GM23338 (cell line): ENCODE data around the gene AKAP8L.

Experiments
- CREB1 ChIP-seq: fragments of 250-450 bp; sonication (Bioruptor Pico); IDR thresholded peaks from 2 replicates; pipeline ENCODE4 v1.5.0; 2020; ENCODE audit warnings: low read depth, mild to moderate bottlenecking, moderate library complexity
- EZH2 ChIP-seq: fragments of 200-600 bp; sonication (generic); IDR thresholded peaks from one replicate; pipeline ENCODE4 v1.8.0; 2017; ENCODE audit warnings: antibody characterized with exemption, mild to moderate bottlenecking, low read depth; ENCODE audit not compliant: unreplicated experiment
- JUNB ChIP-seq: IDR thresholded peaks from one replicate; pipeline ENCODE4 v1.6.1; 2016; ENCODE audit warnings: antibody characterized with exemption; ENCODE audit not compliant: unreplicated experiment
- TF ChIP-seq, protein P1 (sequence below), 2 experiments: fragments of 200-600 bp in 1 of 2; sonication (generic) in 1 of 2; conservative IDR thresholded peaks; 2 replicates each; pipeline versions ENCODE4 v1.5.1 to v1.6.1; 2016 to 2017; ENCODE audit warnings: antibody characterized with exemption in 2 of 2, low read depth in 2 of 2, mild to moderate bottlenecking in 2 of 2, moderate library complexity in 1 of 2

DNA sequence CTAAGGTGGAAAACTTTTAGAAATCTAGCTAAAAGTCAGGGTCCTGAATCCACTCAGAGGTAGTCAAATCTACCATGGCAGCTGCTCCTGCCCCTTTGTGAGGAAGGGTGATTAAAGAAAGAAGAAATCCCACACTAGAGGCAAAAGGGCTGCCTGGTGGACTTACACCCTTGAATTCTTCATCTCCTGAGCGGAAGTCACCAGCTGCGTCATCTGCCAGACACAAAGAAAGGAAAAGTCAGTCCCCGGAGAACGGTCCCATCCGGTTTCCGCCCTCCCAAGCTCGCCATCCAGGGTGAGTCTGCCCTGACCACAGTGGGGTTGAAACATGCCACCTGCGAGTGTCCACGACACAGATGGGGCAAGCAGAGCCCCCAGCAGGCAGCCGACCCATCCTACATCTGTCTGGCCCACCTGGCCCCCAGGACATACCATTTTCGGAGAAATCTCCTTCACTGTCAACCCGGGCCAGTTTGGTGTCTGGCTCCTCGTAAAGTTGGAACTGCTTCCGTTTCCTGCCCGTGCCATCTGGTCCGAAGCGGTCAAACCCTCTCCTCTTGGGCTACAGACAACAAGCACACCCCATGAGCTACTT lies 46.9 kb downstream of the AKAP8L start:
- TF ChIP-seq, protein P1, sequence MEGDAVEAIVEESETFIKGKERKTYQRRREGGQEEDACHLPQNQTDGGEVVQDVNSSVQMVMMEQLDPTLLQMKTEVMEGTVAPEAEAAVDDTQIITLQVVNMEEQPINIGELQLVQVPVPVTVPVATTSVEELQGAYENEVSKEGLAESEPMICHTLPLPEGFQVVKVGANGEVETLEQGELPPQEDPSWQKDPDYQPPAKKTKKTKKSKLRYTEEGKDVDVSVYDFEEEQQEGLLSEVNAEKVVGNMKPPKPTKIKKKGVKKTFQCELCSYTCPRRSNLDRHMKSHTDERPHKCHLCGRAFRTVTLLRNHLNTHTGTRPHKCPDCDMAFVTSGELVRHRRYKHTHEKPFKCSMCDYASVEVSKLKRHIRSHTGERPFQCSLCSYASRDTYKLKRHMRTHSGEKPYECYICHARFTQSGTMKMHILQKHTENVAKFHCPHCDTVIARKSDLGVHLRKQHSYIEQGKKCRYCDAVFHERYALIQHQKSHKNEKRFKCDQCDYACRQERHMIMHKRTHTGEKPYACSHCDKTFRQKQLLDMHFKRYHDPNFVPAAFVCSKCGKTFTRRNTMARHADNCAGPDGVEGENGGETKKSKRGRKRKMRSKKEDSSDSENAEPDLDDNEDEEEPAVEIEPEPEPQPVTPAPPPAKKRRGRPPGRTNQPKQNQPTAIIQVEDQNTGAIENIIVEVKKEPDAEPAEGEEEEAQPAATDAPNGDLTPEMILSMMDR (conservative IDR thresholded peaks at IDR 0.05; ENCODE audit: low read depth in 2 of 2): no peak
- TF ChIP-seq CREB1 (CRISPR knock-in tag) (no peak), JUNB (no peak), EZH2 (no peak)
